GM19324 (cell line): ENCODE results near the gene FRMD6.
"Not testable (repeated sequence)": the region's sequence is repeated elsewhere in the genome, so short reads cannot be mapped to it uniquely, and the experiment has no call there.

Experiments
- ATAC-seq: cut with Tn5 transposase; IDR thresholded peaks from one replicate; pipeline ENCODE4 v1.9.1; 2021; ENCODE audit warnings: mild to moderate bottlenecking, moderate library complexity; ENCODE audit not compliant: unreplicated experiment, low FRiP score

The FRMD6 gene

DNA sequence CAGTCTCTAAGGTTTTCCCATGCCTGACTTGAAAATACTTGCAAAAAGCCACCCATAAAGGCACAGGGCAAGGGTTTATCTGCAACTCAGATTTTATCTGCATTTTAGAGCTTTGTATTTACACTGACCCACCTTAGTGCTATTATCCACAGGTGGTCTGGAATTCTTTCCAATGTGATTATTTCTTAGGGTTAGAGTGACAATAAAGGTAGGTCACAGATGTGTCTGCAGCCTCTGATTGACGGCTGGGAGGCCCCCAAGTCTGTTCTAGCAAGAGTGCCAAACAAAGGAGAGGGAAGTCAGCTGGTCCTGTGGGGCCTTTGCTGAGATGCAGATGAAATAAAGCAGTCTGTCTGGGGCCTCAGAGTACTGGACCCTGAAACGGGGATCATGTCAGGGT lies 64.0 kb downstream of the FRMD6 start:
- ATAC-seq: no peak

DNA sequence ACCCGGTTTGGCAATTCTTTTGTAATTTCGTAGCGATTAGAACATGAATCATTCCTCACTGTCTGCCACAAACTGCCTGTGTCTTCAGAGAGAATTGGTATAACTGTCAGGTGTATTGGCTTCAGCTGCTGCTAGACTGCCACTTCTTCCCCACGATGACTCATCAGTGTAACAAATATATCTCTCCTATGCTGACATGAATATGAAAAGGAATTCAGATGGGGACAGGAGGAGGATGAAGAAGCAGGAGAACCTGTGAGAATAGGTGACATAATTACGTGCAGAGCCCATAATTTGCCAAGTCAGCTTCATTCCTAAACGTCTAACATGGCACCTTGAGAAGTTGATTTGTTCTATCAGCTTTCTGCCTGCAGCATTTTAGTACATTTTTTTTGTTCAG lies 64.9 kb downstream of the FRMD6 start:
- ATAC-seq: no peak

DNA sequence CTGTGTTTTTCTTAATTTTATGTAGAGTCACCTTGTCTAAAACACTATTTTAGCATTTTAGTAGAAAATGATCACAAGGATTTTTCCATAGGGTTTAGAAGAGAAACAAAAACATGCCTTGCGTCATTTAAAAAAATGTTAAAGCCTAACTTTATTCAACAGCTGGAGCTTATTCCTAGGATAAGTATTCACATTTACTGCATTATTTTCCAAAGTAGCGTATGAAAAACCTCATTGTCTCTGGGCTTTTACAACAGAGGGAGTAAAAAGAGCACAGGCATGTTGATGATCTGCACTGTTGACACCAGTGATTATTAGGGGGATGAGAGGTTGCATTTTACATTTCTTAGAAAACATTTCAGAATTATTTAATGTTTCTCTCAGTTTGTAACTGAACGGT lies 66.1 kb downstream of the FRMD6 start:
- no peak for ATAC-seq

- ATAC-seq: no peak
Observed at GRCh38 chr14:51719955-51720354, 68.2 kb downstream of the FRMD6 start.

DNA sequence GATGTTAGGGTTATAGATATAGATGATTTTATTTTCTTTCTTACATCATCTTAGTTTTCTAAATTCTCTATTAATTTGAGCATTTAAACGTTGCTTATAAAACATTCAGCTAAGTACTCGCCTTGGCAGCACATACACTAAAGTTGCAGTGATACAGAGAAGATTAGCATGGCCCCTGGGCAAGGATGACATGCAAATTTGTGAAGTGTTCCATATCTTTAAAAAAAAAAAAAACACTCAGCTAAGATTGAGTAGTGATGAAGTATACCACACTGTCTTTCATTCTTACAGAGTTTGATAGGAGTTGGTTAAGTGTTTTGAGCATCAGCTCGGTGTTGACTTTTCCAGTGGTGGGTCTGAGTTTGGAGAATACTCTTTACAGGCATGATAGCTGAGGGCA lies 72.3 kb downstream of the FRMD6 start:
- no peak for ATAC-seq

GRCh38 chr14:51724650-51725049 lies 72.9 kb downstream of the FRMD6 start:
- ATAC-seq: no peak

GRCh38 chr14:51725061-51725460 lies 73.4 kb downstream of the FRMD6 start:
- ATAC-seq: no peak

DNA sequence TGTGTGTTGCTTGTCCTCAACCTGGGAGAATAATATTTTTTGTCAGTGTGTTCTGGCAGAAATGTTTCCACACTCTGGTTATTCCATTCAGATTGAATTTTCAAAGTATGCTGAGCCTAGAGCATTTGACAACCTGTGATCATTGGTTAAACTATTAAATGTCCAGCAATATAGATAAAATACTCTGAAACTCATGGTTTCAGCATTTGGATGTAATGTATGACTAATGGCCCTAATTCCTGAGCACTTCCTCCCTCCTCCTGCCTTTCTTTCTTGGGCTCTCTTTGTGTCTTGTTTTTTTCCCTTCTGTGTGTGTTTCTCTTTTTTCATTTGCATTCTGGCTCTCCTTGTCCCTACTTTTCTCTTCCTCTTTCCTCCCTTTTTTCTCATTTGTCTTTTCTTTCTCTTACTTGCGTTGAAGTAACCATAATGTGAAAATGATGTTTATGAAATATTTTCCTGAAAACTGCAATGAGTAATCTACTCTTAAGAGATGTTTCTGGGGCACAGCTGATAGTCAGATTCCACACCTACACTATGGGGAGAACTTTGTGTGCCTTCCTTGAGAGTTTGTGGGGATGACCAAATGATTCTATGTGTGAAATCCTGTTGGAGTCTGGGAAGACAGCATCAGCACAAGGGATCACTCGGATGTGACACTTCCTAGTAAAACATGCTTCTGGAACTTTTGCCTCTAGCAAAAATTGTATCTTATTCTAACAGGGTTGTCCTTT lies 74.6 kb downstream of the FRMD6 start:
- no peak for ATAC-seq

DNA sequence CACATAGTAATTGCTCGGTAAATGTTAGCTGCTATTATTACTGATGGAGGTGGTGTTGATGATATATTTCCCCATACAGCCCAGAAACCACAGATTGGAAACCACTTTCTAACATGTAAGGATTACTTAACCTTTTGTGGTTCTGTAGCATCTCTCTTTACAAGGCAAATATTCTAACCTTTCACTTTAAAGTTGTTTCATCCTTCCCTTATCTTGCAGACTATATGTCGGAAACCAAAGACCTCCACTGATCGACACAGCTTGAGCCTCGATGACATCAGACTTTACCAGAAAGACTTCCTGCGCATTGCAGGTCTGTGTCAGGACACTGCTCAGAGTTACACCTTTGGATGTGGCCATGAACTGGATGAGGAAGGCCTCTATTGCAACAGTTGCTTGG lies 75.8 kb downstream of the FRMD6 start:
- no peak for ATAC-seq

DNA sequence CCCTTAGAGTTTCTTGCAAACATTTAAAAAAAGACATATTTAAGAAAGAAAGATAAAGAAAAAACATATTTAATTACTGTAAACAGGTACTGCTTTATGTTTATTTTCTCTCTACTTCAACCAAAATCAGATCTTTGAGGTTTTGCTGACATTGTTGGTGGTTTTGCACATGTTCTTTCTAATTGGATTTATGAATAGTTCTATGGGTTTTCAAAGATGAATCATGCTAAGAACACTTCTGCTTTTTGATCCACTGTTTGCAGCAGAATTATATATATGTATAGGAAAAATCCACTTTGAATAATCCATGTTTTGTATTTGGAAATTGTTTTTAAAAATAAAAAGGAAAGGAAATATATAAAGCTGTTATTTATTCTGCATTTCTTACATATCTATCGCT lies 78.4 kb downstream of the FRMD6 start:
- ATAC-seq: no peak

DNA sequence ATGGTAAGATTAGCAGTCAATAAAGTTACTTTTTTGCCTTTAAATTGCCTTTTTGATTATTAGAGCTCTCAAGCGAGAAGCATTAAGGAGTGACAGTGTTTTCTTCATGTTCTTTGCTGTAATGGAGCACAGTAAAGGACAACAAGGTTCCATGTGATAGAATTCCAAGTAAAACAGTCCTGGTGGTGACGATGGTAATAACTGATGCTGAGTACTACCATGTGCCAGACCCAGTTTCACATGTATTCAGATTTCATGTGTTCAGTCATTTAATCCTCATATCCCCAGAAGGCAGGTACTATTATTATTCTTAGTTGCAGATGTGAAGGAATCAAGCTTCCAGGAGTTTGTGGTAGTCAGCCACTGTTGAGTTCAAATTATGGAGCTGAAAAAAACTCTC lies 79.0 kb downstream of the FRMD6 start:
- no peak for ATAC-seq

- no peak for ATAC-seq
Observed at GRCh38 chr14:51732494-51733112, 80.9 kb downstream of the FRMD6 start.

DNA sequence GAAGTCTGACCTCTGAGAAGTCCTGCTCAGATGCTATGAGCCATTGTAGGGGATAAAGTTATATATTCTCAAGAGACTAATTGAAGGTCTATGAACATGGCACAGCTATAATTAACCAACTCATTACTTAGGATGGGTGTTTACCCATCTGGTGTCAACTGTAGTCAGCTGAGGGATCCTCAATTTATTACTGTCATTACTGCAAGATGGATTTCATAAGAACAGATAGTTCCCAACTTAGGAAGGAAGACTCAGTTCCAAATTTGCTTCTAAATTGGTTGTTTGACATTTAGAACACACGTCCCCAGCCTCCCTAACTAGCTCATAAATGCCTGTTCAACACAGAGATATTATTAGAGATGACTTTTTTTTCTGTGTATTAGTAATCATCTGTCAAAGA lies 81.4 kb downstream of the FRMD6 start:
- ATAC-seq: no peak

DNA sequence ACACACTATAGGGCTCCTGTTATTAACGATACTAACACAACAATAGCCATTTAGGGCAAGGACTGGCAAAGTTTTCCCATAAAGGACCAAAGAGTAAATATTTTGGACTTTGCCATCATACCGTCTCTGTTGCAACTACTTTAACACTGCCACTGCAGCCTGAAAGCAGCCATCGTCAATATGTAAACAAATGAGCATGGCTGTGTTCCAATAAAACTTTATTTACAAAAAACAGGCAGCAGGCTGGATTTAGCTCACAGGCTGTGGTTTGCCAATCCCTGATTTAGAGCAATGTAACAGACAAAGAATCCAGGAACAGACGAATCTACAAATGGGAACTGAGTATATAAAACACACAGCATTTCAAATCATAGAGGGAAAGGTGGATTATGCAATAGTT lies 84.1 kb downstream of the FRMD6 start:
- no peak for ATAC-seq

DNA sequence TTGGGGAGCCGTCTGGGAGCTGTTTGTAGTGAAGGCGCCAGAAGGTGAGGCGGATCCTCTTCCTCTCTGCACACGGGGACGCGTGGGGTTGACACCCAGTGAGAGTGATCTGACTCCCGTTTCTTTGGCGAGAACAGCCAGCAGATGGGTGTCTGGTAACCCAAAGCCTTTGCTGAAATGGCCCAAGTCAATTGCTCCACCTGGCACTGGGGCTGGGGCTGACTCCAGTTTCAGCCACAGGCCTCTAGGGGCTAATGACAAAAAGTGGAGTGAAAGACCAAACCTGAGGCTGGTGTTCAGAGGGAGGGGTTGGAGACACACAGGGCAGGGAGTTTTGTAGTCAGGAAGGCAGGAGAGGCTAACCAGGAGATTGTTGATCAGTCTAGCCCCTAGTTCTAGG lies 87.0 kb downstream of the FRMD6 start:
- ATAC-seq: peak; percentile 77

DNA sequence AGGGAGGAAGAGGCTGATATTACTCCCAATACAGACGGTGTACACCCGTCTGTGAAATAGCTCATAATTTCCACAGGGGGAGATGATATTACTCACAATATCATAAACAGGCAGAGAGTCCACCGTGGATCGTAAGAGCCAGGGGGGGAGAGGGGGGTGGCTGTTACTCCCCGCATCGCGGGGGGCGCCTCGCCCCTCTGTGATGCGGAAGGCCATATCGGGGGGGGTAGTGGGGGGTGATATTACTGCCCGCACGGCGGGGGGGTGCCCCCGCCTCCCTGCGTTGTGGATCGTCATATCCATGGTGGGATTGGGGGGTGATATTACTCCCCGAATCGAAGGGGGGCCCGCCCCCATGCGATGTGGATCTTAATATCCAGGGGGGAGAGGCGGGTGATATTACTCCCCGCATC lies 91.9 kb downstream of the FRMD6 start:
- no peak for ATAC-seq

GRCh38 chr14:51744372-51745130 lies 92.8 kb downstream of the FRMD6 start:
- no peak for ATAC-seq

- not testable (repeated sequence) for ATAC-seq
Observed at GRCh38 chr14:51746823-51747222, 95.1 kb downstream of the FRMD6 start.

GRCh38 chr14:51750542-51750941 lies 98.8 kb downstream of the FRMD6 start:
- no peak for ATAC-seq

DNA sequence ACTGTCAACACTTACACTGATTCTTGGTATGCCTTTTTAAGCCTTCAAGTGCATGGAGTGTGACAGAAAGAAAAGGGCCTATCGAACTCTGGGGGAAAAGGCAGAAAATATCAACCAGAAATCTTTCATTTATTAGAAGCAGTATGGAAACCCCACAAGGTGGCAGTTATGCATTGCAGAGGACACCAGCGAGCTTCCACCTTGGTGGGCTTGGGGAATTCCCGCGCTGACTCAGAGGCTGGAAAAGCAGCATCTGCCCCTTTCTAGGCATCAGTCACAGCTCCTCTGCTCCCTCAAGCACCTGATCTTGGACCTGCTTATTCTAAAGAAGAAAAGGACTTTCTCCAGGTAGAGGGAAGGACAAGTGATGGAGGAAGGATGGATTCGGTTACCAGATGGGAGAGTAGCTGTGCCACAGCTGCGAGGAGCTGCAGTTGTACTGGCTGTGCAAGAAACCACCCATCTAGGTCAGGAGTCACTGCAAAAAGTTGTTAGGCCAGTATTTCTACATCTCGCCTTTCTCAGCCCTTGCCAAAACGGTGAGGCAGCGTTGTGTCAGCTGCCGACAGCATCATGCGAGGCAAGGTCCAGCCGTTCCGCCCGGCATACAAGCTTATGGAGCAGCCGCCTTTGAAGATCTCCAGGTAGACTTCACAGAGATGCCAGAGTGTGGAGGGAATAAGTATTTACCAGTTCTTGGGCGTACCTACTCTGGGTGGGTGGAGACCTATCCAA lies 100.1 kb downstream of the FRMD6 start:
- ATAC-seq: not testable (repeated sequence)

DNA sequence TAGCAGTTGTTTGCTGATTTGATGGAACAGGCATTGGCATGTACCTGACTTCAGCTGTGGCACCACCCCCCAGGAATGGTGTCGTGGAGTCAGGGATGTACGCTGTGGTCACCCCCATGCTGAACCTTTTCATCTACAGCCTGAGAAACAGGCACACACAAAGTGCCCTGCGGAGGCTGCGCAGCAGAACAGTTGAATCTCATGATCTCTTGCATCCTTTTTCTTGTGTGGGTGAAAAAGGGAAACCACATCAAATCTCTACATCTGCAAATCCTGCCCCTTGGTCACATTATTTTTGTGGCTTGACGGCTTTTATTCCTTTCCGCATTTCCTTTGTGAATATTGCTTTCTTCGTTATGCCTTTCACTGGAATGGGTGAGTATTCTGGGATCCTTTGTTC lies 106.0 kb downstream of the FRMD6 start:
- ATAC-seq: not testable (repeated sequence)
